ENCODE measurements around the gene TTC39C.
A peak's percentile ranks its signal among the peaks of the same experiment; 100 is the strongest.

- TF ChIP-seq CTCF (IDR thresholded peaks at IDR 0.05) = peak in 2 of 4 experiments; percentile 44 to 47
- no peak for TF ChIP-seq POLR2AphosphoS5 (IDR thresholded peaks at IDR 0.05)
- TF ChIP-seq POLR2A (IDR thresholded peaks at IDR 0.05) = no peak
Measured at GRCh38 chr18:24016643-24017042, 2.1 kb downstream of the TTC39C start.
